Activated T-cell treated with anti-CD3 and anti-CD28 coated beads, Interleukin-2, amount 50 U/mL, for 4 hours (primary cell): ENCODE data around the gene SLC44A4. TPM values are rescaled to one million over a fixed set of nuclear protein-coding genes. Genes with fewer than 3 reads are reported as not detected.
A peak's percentile ranks its signal among the peaks of the same experiment; 100 is the strongest.
"Not testable (repeated sequence)": the region's sequence is repeated elsewhere in the genome, so short reads cannot be mapped to it uniquely, and the experiment has no call there.

Source experiments
- ATAC-seq, 2 donors: fragments of 200-7000 bp; cut with Tn5 transposase; one replicate each; pipeline ENCODE4 v1.10.0; 2021
- DNase-seq: peaks from one replicate; pipeline ENCODE4 v3.0.0-alpha.2; 2020
- H3K27me3 Mint-ChIP-seq: one replicate; pipeline ENCODE4 v1.8.0; 2021; ENCODE audit warnings: low read depth, mixed read lengths
- H3K36me3 Mint-ChIP-seq: one replicate; pipeline ENCODE4 v1.8.0; 2022; ENCODE audit warnings: mixed read lengths; ENCODE audit not compliant: insufficient read depth
- H3K4me1 Mint-ChIP-seq: one replicate; pipeline ENCODE4 v1.8.0; 2021; ENCODE audit warnings: low read depth, mixed read lengths
- H3K4me3 Mint-ChIP-seq: one replicate; pipeline ENCODE4 v1.8.0; 2021; ENCODE audit warnings: mild to moderate bottlenecking, moderate library complexity, mixed read lengths
- H3K9me3 Mint-ChIP-seq: one replicate; pipeline ENCODE4 v1.8.0; 2021; ENCODE audit warnings: mixed read lengths
- total RNA-seq, 3 donors: library from RNA; stranded (reverse); gene quantifications; one replicate each; pipeline ENCODE4 v1.2.1, GENCODE V29; 2021

The SLC44A4 gene
- total RNA-seq, 3 donors from 2014 or later, result 0.13 to 0.60 (median 0.20) TPM

GRCh38 chr6:31907158-31907813 lies 28.5 kb upstream of the SLC44A4 start:
- Mint-ChIP-seq H3K27me3 (peaks cover 10% of the 10 kb centered on the region), H3K4me1 (peaks cover 15% of the 10 kb centered on the region), H3K36me3 (no peaks in the 10 kb centered on the region), H3K9me3 (no peaks in the 10 kb centered on the region), H3K4me3 (no peak overlapping the region)
- DNase-seq, result no peak
- peak; percentile 25 to 44 for ATAC-seq

GRCh38 chr6:31906727-31907126 lies 27.9 kb upstream of the SLC44A4 start:
- not testable (repeated sequence) for ATAC-seq, H3K4me3 Mint-ChIP-seq, H3K27me3 Mint-ChIP-seq, DNase-seq, H3K36me3 Mint-ChIP-seq, H3K9me3 Mint-ChIP-seq
- H3K4me1 Mint-ChIP-seq, result peaks cover 15% of the 10 kb centered on the region

GRCh38 chr6:31906122-31906521 lies 27.3 kb upstream of the SLC44A4 start:
- H3K4me1 Mint-ChIP-seq, result peaks cover 13% of the 10 kb centered on the region
- peaks cover 9% of the 10 kb centered on the region for H3K27me3 Mint-ChIP-seq
- no peaks in the 10 kb centered on the region for H3K9me3 Mint-ChIP-seq
- no peak overlapping the region for H3K4me3 Mint-ChIP-seq
- DNase-seq (no peak), ATAC-seq (no peak)
- no peaks in the 10 kb centered on the region for H3K36me3 Mint-ChIP-seq

- Mint-ChIP-seq H3K27me3 (peaks cover 9% of the 10 kb centered on the region), H3K4me3 (no peak overlapping the region), H3K4me1 (peaks cover 9% of the 10 kb centered on the region), H3K9me3 (no peaks in the 10 kb centered on the region), H3K36me3 (no peaks in the 10 kb centered on the region)
- no peak for ATAC-seq
- no peak for DNase-seq
Measured at GRCh38 chr6:31905041-31905440, 26.2 kb upstream of the SLC44A4 start.

GRCh38 chr6:31903957-31904356 lies 25.2 kb upstream of the SLC44A4 start:
- H3K27me3 Mint-ChIP-seq, result peaks cover 9% of the 10 kb centered on the region
- ATAC-seq, result no peak

DNA sequence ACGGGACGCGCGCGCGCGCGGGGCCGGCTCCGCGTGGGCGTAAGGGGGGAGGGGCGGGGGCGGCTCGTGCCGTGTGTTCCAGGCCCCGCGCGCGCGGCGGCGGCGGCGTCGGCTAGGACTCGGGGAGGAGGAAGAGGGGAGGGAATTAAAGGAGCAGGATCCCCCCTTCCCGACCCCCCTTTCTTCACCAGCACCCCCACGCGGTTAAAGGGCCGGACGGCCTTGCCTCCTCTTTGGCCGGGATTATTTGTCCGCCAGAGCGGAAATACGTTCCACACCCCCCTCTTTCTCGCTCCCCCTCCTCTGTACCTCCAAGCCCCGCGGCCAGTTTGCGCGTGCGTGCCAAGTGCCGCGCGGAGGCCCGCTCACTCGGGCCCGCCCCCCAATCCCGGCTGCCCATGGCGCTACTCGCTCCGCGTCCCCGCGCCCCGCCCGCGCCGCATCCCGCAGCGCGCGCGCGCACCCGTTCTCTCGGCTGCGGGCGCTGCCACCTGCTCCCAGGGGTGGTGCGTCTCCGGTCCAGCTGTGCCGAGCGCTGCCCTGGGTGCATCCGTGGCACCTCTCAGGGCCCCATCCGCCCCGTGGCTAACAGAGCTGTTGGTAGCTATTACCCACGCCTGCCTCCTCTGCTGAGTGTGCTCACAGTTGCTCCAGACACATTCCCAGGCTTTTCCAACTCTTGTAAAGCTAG lies 23.3 kb upstream of the SLC44A4 start, which contains the start of gene ZBTB12:
TSS of gene ZBTB12 (minus strand) at position 134 of the 691 bp plus-strand sequence. CDS start 781 bp downstream, outside the sequence.
- DNase-seq, result peak; percentile 77
- H3K4me3 Mint-ChIP-seq, result peak within 1 kb of the TSS; percentile 81
- no peaks in the 10 kb centered on the region for H3K36me3 Mint-ChIP-seq
- peak; percentile 72 to 75 for ATAC-seq
- H3K4me1 Mint-ChIP-seq, result peaks cover 25% of the 10 kb centered on the region
- peaks cover 4% of the 10 kb centered on the region for H3K27me3 Mint-ChIP-seq
- no peaks in the 10 kb centered on the region for H3K9me3 Mint-ChIP-seq

More at GRCh38 chr6:31903957-31904356, 25.2 kb upstream of the SLC44A4 start:
- Mint-ChIP-seq H3K9me3 (no peaks in the 10 kb centered on the region), H3K4me3 (no peak overlapping the region), H3K36me3 (no peaks in the 10 kb centered on the region), H3K4me1 (peaks cover 17% of the 10 kb centered on the region)
- no peak for DNase-seq

- peak; percentile 25 to 31 for ATAC-seq
- H3K36me3 Mint-ChIP-seq, result no peaks in the 10 kb centered on the region
- no peaks in the 10 kb centered on the region for H3K9me3 Mint-ChIP-seq
- H3K4me3 Mint-ChIP-seq, result peak overlapping the region; percentile 56
- H3K4me1 Mint-ChIP-seq, result peaks cover 28% of the 10 kb centered on the region
- H3K27me3 Mint-ChIP-seq, result peaks cover 4% of the 10 kb centered on the region
- DNase-seq, result peak; percentile 71
Measured at GRCh38 chr6:31901415-31901952, 22.7 kb upstream of the SLC44A4 start.

GRCh38 chr6:31900917-31901414 lies 22.2 kb upstream of the SLC44A4 start:
- Mint-ChIP-seq H3K4me3 (peak overlapping the region; percentile 56), H3K9me3 (no peaks in the 10 kb centered on the region), H3K27me3 (no peaks in the 10 kb centered on the region), H3K4me1 (peaks cover 32% of the 10 kb centered on the region), H3K36me3 (no peaks in the 10 kb centered on the region)
- DNase-seq, result no peak
- no peak for ATAC-seq

DNA sequence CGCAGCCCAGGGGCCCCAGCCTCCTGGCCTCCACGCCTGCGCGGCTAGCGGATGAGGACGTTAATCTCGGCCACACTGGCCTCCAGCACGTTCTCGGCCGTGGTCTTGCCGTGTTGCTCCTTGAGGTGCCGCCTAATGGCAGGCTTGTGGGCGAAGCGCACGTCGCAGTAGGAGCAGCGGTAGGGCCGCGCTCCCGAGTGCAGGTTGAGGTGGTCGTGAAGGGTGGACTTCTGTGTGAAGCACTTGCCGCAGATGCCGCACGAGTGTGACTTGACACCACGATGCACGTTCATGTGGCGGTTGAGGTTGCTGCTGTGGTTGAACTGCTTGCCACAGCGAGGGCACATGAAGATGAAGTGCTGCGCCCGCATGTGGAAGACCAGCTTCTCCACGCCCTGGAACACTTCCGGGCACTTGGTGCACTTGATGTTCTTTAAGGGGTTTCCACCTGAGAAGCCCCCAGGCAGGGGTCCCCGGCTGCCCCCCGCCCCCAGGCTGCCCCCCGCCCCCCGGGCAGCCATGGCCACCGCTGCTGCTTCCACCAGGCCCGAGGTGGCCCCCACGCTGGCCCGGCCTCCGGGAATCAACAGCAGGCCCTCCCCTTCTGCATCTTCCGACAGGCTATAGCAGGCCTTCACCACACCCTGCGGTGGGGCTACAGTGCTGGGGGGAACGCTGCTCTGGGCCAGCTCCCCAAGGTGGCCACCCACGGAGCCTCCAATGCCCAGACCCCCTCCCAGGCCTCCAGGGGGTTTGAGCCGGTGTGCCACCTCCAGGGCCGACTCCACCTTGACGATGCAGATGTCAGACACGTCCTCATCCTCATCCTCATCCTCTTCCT lies 21.3 kb upstream of the SLC44A4 start:
- no peak for DNase-seq
- Mint-ChIP-seq H3K36me3 (peaks cover 5% of the 10 kb centered on the region), H3K27me3 (no peaks in the 10 kb centered on the region), H3K4me3 (no peak overlapping the region), H3K9me3 (no peaks in the 10 kb centered on the region), H3K4me1 (peaks cover 35% of the 10 kb centered on the region)
- ATAC-seq, result no peak

GRCh38 chr6:31899215-31899614 lies 20.4 kb upstream of the SLC44A4 start:
- peaks cover 35% of the 10 kb centered on the region for H3K4me1 Mint-ChIP-seq
- H3K36me3 Mint-ChIP-seq, result peaks cover 5% of the 10 kb centered on the region
- DNase-seq (no peak), ATAC-seq (no peak)
- no peaks in the 10 kb centered on the region for H3K27me3 Mint-ChIP-seq
- no peaks in the 10 kb centered on the region for H3K9me3 Mint-ChIP-seq
- peak overlapping the region; percentile 65 for H3K4me3 Mint-ChIP-seq

DNA sequence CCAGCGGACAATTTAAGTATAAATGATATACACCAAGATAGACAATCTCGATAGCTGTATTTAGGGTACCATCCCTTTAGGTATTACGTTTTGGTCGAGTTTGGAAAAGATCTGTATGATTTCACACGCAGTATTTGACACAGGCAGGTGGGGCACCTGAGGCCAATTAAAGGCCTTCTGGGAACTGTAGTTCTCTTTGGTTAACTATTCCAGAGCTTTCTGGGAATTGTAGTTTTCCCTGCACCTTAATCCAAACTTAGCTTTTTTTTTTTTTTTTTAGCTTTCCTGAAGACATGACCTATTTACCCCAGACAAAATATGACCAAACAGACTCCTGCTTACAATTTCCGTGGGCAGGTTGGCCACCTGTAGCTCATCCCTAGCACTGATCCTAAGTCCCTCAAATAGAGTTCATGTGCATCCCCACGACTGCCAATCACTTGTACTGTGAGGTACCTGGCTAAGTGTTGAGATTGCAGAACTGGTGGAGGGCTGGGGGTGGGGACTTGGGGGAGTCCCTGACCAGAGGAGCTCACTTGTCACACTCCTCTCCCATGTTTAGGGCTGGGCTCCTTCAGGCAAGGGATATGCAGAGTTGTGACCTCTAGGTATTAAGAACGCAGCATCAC lies 19.7 kb upstream of the SLC44A4 start:
- H3K27me3 Mint-ChIP-seq, result no peaks in the 10 kb centered on the region
- no peak for DNase-seq
- no peaks in the 10 kb centered on the region for H3K9me3 Mint-ChIP-seq
- peak overlapping the region; percentile 96 for H3K4me3 Mint-ChIP-seq
- peak; percentile 19 to 32 for ATAC-seq
- H3K36me3 Mint-ChIP-seq, result peaks cover 5% of the 10 kb centered on the region
- H3K4me1 Mint-ChIP-seq, result peaks cover 35% of the 10 kb centered on the region

GRCh38 chr6:31897612-31898382 lies 19.0 kb upstream of the SLC44A4 start, which contains the start of gene EHMT2:
Gene EHMT2 (minus strand): TSS chr6:31897698. CDS start chr6:31897677, 21 bp downstream.
- Mint-ChIP-seq H3K4me1 (peaks cover 32% of the 10 kb centered on the region), H3K4me3 (peak within 1 kb of the TSS; percentile 96), H3K36me3 (peaks cover 5% of the 10 kb centered on the region), H3K27me3 (no peaks in the 10 kb centered on the region), H3K9me3 (no peaks in the 10 kb centered on the region)
- peak; percentile 64 to 69 for ATAC-seq
- DNase-seq, result peak; percentile 75
